Sigmoid colon (tissue), 4 donors: ENCODE measurements around the gene PPP2R5A.

Source experiments
- EP300 ChIP-seq, 4 donors: sonication (generic); formaldehyde crosslinking; IDR thresholded peaks; one replicate each; pipeline ENCODE4 v1.6.1; 2017; ENCODE audit warnings: antibody characterized with exemption in 4 of 4
- POLR2A ChIP-seq, 2 donors: fragments of 450-650 bp; IDR thresholded peaks; one replicate each; pipeline ENCODE4 v1.6.1; 2016; ENCODE audit warnings: antibody characterized with exemption in 2 of 2, mild to moderate bottlenecking in 2 of 2, moderate library complexity in 2 of 2
- POLR2AphosphoS5 ChIP-seq, 4 donors: sonication (generic); formaldehyde crosslinking; IDR thresholded peaks; one replicate each; pipeline ENCODE4 v1.6.1; 2017; ENCODE audit warnings: antibody characterized with exemption in 4 of 4
- TF ChIP-seq, protein P1 (sequence below), 4 experiments: fragments of 450-650 bp in 3 of 4; fragments of 200-600 bp in 1 of 4; IDR thresholded peaks; one replicate each; pipeline ENCODE4 v1.5.1; 2016 to 2019; ENCODE audit warnings: antibody characterized with exemption in 4 of 4, mild to moderate bottlenecking in 3 of 4, moderate library complexity in 2 of 4

DNA sequence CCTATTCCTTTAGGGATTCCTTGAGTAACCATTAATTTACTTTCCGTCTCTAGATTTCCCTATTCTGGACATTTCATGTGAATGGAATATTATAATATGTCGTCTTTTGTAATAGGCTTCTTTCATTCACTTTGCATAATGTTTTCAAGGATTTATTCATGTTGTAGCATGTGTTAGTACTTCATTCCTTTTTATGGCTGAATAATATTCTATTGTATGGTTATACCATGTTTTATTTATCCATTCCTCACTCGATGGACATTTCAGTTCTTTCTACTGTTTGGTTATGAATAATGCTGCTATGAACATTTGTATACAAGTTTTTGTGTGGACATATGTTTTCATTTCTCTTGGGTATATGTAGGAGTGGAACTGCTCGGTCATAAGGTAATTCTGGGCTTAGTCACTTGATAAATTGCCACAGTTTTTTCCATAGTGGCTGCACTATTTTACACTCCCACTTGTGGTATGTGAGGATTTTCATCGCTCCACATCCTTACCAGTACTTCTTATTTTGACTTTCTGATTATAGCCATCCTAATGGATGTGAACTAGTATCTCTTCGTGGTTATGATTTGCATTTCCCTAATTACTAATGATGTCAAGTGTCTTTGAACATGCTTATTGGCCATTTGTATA lies 17.7 kb downstream of the PPP2R5A start:
- no peak for TF ChIP-seq POLR2A (IDR thresholded peaks at IDR 0.05)
- TF ChIP-seq, protein P1, sequence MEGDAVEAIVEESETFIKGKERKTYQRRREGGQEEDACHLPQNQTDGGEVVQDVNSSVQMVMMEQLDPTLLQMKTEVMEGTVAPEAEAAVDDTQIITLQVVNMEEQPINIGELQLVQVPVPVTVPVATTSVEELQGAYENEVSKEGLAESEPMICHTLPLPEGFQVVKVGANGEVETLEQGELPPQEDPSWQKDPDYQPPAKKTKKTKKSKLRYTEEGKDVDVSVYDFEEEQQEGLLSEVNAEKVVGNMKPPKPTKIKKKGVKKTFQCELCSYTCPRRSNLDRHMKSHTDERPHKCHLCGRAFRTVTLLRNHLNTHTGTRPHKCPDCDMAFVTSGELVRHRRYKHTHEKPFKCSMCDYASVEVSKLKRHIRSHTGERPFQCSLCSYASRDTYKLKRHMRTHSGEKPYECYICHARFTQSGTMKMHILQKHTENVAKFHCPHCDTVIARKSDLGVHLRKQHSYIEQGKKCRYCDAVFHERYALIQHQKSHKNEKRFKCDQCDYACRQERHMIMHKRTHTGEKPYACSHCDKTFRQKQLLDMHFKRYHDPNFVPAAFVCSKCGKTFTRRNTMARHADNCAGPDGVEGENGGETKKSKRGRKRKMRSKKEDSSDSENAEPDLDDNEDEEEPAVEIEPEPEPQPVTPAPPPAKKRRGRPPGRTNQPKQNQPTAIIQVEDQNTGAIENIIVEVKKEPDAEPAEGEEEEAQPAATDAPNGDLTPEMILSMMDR (IDR thresholded peaks at IDR 0.05), result no peak
- no peak for TF ChIP-seq EP300 (IDR thresholded peaks at IDR 0.05)
- no peak for TF ChIP-seq POLR2AphosphoS5 (IDR thresholded peaks at IDR 0.05)
